GM18499 (cell line): ENCODE results near the gene EFHD2.
"Not testable (repeated sequence)": the region's sequence is repeated elsewhere in the genome, so short reads cannot be mapped to it uniquely, and the experiment has no call there.

Source experiments
- ATAC-seq: cut with Tn5 transposase; IDR thresholded peaks from one replicate; pipeline ENCODE4 v1.9.1; 2021; ENCODE audit warnings: moderate number of reproducible peaks; ENCODE audit not compliant: insufficient read depth, unreplicated experiment

Gene EFHD2

DNA sequence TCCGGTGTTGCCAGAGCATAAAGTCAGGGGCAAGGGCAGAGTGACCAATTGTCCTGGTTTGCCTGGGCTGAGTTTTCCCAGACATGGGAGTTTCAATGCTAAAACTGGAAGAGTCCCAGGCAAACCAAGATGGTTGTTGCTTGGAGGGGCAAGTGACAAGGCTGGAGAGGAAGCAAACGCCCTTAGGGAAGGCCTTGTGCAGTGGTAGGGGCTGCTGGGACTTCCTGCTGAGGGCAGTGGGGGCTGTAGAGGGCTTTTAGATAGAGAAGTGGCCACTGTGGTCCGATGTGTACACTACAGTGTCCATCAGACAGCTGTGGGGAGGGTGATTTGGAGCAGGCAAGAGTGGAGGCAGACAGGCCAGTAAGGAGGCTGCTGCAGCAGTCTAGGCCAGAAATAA, 39.9 kb downstream of the EFHD2 start:
- ATAC-seq = no peak

DNA sequence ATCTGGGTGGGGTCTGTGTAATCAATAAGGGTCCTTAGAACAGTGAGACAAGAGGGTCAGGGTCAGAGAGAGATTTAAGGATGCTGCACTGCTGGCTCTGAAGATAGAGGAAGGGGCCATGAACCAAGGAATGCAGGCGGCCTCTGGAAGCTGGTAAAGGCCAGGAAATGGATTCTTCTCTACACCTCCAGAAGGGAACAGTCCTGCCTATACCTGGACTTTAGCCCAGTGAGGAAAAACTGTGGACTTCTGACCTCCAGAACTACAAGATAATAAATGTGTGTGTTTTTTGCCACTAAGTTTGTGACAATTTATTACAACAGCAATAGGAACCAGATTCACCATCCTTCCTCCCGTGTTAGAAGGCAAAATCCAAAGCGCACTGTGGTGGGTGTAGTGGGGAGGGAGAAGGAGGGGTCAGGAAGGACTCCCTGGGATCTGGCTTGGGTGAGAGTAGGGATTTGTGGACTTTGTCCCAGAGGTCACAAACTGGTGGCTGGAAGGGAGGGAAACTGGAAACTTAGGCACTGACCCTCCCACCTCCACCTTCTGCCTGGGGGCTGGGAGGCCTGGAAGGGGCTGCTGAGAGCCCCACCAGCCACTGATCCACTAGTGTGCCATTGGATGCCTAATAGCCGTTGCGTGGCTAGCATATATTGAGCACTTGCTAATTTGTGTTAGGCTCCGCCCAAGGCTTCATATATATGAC, 41.5 kb downstream of the EFHD2 start:
- ATAC-seq = no peak

DNA sequence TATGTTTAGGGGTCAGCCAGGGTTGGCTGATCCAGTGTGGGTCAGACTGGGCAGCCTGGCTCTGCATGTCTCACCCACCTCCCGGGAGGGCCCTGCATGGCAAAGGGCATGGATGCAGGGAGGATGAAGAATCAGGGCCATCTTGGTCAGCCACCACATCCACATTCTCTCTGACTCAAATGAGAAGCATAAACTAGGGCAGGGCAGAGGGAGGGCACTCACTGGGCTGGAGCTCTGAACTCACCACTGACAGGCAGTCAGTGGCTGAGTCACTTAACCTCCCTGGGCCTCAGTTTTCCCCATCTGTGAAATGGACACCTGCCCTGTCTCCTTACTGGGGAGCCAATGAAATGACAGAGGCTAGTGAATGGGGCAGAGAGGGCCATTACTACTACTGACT, 42.5 kb downstream of the EFHD2 start:
- no peak for ATAC-seq

DNA sequence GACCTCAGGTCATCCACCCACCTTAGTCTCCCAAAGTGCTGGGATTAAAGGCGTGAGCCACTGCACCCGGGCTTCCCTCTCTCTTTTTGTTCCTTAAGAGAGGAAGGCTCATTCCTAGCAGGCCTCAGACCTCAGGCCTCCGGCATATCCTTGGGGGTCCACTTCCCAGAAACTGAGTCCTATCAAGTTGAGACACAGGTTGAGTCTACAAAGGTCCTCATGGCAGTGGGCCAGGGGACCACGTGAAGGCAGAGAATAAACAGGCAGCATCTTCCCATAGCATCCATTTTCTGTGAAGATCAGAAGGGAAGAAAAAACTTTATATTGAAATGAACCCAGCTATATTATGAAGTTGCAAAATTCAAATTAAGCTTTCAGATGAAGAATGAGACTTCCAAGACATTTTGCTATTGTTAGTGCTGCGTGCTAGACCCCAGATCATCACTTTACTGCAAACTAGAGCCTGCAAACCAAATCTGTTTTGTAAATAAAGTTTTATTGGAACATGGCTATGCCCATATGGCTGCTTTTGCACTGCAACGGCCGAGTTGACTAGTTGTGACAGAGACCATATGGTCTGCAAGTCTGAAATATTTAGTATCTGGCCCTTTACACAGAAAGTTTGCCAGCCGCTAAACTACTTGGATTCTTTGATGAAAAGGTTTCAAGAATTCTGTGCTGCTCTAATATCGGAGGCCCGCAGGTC, 43.3 kb downstream of the EFHD2 start:
- no peak for ATAC-seq

DNA sequence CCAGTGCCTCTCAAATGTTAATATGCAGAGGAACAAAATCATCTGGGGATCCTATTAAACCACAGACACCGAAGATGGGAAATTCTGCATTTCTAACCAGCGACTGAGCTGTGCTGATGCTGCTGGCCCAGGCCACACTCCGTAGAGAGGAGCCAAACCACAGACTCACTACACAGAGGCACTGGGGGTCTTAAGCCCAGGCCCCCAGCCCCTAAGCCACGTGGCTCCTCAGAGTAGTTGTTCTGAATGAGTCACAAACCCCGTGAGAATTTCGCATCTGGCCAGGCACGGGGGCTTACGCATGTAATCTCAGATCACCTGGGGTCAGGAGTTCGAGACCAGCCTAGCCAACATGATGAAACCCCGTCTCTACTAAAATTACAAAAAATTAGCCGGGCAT, 44.0 kb downstream of the EFHD2 start:
- no peak for ATAC-seq

- ATAC-seq = no peak
Measured at GRCh38 chr1:15454256-15454655, 44.6 kb downstream of the EFHD2 start.

DNA sequence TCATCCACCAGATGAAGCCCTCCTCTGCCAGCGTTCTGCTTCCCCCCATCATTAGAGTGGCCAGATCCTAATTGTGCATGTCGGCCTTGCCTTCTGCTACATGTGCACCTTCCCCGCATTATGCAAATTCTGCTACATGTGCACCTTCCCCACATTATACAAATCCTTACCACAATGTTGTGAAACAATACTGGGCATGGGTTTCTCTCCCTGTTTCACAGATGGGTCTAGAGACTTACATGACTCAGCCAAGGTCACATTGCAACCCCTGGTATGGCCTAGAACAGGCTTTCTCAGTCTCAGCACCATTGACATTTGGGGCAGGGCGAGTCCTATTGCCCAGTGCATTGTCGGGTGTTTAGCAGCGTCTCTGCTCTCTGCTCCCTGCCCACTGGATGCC, 45.8 kb downstream of the EFHD2 start:
- no peak for ATAC-seq

GRCh38 chr1:15456313-15456954, 46.7 kb downstream of the EFHD2 start, which contains the start of gene CELA2A:
Gene CELA2A, plus strand, starts transcription at chr1:15456732. Its CDS starts 22 bp downstream, at chr1:15456754.
- no peak for ATAC-seq

GRCh38 chr1:15457585-15457984, 47.9 kb downstream of the EFHD2 start:
- no peak for ATAC-seq

DNA sequence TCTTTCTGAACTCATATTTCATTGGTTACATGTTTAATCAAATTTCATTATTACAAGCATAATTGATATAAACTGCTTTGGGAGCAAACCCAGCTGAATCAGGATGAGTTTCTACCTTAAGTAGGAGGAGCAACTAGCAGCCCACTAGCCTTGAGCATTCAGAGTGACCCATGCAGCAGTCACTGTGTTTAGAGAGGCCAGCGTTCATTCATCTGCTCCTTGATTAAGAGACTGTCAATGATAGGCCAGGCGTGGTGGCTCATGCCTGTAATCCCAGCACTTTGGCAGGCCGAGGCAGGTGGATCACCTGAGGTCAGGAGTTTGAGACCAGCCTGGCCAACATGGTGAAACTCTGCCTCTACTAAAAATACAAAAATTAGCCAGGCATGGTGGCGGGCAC, 48.7 kb downstream of the EFHD2 start:
- ATAC-seq = not testable (repeated sequence)

DNA sequence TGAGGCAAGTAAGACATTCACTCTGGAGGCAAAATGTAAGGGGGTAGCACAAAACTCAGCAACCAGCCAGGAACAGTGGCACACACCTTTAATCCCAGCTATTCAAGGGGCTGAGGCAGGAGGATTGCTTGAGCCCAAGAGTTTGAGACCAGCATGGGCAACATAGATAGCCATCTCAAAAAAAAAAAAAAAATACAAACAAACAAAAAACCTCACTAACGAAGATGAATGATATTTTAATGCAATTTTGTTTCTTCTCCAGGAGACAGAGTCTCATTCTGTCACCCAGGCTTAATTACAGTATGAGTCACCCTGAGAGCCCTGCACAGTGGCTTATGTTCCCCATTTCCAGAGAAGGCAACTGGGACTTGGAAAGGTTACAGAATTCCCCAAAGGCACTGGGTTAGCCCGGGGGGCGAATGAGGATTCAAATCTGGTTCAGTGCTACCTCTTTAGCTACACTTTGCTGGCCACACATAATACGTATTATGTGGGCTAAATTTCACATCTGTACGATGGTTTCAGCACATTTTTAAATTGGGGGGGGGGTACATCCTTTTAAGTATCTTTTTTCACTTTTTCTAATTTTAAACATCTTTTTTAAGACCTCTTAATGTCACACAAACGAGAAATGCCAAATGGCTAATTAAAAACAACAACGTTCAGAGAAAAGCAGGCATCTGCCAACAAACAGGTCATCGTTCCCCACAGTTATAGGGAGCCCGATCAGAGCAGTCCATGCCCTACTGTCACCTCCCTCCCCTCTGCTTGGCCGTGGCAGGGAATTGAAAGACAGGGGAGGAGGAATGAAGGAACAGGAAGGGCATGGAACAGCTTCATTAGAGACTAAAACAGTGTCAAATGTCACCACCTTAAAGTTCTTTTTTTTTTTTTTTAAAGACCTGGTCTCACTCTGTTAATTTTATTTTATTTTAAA, 50.4 kb downstream of the EFHD2 start:
- ATAC-seq = no peak

- no peak for ATAC-seq
Measured at GRCh38 chr1:15460708-15461095, 51.0 kb downstream of the EFHD2 start.

DNA sequence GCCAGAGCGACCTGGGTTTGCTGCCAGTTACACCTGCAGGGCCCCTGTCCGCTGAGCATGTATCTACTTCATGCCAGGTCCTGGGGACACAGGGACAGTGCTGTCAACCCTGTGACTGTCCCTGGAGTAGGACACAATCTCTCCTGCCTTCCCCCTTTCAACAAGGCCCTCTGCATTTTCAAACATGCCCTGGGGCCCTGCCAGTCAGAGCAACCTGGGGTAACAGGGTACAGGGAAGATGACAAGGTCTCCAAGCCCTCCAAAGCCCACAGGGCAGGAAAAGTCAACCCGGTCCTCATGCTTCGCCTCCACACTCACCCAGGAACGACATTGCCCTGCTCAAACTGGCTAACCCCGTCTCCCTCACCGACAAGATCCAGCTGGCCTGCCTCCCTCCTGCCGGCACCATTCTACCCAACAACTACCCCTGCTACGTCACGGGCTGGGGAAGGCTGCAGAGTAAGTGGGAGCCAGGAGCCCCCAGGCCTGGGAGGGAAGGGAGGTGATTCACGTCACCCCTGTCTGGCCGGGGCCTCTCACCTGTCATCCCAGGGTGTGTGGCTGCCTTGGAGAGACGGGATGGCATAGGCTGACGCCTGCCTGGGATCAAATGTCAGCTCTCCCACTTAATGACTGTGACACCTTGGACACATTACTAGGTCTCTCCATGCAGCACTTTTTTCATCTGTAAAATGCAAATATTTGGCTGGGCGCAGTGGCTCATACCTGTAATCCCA, 53.5 kb downstream of the EFHD2 start:
- ATAC-seq = not testable (repeated sequence)

DNA sequence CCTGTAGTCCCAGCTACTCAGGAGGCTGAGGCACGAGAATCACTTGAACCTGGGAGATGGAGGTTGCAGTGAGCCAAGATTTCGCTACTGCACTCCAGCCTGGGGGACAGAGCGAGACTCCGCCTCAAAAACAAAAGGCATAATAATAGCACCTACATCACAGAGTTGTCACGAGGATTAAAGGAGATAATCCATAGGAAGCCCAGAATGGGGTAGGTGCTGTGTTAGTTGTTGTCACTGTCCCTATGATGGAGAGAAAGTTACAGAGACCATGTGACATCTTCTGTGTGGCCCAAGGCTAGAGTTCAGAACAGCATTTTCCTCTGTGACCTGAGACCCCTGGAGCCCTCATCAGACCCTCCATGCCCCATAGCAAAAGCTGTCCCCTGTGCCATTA, 54.2 kb downstream of the EFHD2 start:
- not testable (repeated sequence) for ATAC-seq

- no peak for ATAC-seq
Measured at GRCh38 chr1:15465674-15466073, 56.0 kb downstream of the EFHD2 start.

DNA sequence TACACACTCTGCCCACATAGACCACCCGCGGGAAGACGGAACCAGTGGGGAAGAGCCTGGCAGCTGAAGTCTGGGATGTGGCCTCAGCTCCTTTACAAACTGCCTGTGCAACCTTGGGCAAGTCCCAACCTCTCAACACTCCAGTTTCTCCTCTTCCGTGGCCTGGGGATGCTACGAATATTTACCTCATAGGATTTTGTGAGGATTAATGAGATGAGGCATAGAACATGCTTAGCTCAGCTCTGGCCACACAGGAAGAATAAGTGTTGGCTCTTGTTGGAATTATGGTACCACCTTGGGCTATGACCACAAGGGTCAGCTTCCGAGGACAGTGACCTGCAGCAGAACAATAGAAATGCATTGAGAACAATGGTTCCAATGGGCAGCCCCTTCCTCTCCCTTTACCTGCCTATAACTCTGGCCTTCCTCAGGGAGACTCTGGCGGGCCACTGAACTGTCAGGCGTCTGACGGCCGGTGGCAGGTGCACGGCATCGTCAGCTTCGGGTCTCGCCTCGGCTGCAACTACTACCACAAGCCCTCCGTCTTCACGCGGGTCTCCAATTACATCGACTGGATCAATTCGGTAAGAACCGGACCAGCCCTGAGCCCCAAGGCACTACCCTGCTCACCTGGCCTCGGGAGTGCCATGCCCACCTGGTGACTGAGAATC, 57.4 kb downstream of the EFHD2 start:
- ATAC-seq = not testable (repeated sequence)

GRCh38 chr1:15468145-15468544, 58.5 kb downstream of the EFHD2 start:
- ATAC-seq = no peak

DNA sequence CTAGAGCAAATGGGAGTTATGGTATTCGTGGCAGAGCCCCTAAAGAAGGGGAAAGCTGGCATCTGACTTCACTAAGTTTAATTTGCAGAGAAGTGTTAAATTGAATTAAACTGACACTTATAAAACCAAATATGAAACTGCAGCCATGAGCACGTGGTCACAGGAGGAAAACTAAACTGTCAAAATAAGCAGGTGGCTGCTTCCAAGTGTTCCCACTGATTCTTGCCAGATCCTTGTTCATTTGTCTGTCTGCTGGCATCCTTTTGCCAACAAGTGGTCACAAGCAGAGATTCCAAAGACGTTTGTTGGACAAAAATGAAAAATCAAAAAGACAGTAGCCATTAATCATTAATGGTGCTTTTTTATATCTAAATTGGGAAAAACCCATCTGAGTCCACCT, 59.7 kb downstream of the EFHD2 start:
- no peak for ATAC-seq

GRCh38 chr1:15469821-15470448, 60.2 kb downstream of the EFHD2 start:
- ATAC-seq = not testable (repeated sequence)
